HUES6 (cell line): ENCODE measurements around the gene USH1C.

Source experiments
- H3K27ac ChIP-seq: 2 replicates; pipeline ENCODE4 v1.7.0; 2013; ENCODE audit warnings: low read depth, mild to moderate bottlenecking, low read length, inconsistent platforms
- H3K27me3 ChIP-seq: 2 replicates; pipeline ENCODE4 v1.6.1; 2013; ENCODE audit warnings: low read length; ENCODE audit not compliant: control insufficient read depth, insufficient read depth
- H3K36me3 ChIP-seq: 2 replicates; pipeline ENCODE4 v1.6.1; 2013; ENCODE audit warnings: low read length; ENCODE audit not compliant: control insufficient read depth, insufficient read depth
- H3K4me1 ChIP-seq: 2 replicates; pipeline ENCODE4 v1.6.1; 2013; ENCODE audit warnings: low read length; ENCODE audit not compliant: control insufficient read depth, insufficient read depth
- H3K4me3 ChIP-seq: 2 replicates; pipeline ENCODE4 v1.5.1; 2013; ENCODE audit warnings: low read depth, low read length
- H3K9ac ChIP-seq: one replicate; pipeline ENCODE4 v1.6.1; 2013; ENCODE audit warnings: mild to moderate bottlenecking, low read length
- H3K9me3 ChIP-seq: 2 replicates; pipeline ENCODE4 v1.6.1; 2013; ENCODE audit warnings: low read depth, low read length; ENCODE audit not compliant: control insufficient read depth, insufficient read depth

The USH1C gene

DNA sequence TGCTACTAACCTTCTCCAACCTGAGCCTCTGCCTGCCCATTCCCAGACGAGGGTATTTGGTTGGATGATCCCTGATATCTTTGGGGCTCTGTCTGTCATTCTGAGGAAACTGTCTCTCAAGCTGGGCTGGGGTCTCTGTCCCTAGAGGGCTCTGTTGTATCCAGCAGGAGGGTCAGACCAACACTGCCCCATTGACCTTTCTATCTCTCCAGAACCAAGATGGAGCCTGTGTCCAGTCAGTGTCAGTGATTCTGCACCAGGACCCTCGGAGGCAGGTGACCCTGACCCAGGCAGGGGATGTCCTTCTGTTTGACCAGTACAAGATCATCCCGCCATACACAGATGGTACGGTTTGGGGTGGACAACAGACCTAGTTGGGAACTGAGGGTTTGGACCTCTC, 24.7 kb upstream of the USH1C start:
- H3K4me1 ChIP-seq, result no peaks in the 10 kb centered on the region
- H3K9me3 ChIP-seq, result no peaks in the 10 kb centered on the region
- no peak overlapping the region for H3K27ac ChIP-seq
- no peaks in the 10 kb centered on the region for H3K36me3 ChIP-seq
- no peak overlapping the region for H3K9ac ChIP-seq
- H3K4me3 ChIP-seq, result no peak overlapping the region
- peaks cover 3% of the 10 kb centered on the region; the same call in 1 of the 2 replicates for H3K27me3 ChIP-seq

GRCh38 chr11:17564687-17565042, 20.4 kb upstream of the USH1C start:
- Histone ChIP-seq H3K4me3 (no peak overlapping the region), H3K4me1 (no peaks in the 10 kb centered on the region), H3K27ac (no peak overlapping the region), H3K36me3 (no peaks in the 10 kb centered on the region), H3K27me3 (no peaks in the 10 kb centered on the region), H3K9ac (no peak overlapping the region), H3K9me3 (no peaks in the 10 kb centered on the region)

DNA sequence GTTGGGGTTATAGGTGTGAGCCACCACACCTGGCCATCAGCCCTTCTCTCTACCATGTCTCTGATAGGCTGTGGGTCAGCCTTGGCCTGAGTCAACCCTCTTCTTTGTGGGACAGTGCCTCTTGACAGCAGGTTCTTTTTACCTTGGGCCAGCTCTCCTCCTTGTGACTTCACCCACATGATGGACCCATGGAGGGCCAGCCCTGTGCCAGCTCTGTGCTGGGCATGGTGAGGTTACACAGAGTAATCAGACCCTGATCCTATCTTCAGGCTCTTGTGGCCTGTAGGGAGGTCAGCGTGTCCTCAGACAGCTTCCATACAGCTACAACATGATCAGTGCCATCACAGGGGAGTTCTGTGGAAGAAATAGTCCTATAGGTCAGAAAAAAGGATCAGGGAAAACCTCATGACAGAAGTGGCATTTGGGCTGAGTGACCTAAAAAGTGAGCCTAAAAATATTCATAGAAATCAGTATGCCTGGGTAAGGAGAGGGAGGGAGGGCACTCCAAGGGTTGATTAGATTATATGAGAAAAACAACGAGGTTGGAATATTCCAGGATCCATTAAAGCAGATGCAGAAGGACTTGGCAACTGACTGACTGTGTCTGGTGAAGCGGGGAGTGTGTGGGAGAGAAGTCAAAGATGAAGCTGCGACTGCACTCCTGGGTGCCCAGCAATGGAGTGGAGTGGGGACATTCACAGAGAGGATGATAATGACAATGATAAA, 19.9 kb upstream of the USH1C start:
- Histone ChIP-seq H3K27me3 (no peaks in the 10 kb centered on the region; the same call in 1 of the 2 replicates), H3K9ac (no peak overlapping the region), H3K36me3 (no peaks in the 10 kb centered on the region), H3K9me3 (no peaks in the 10 kb centered on the region), H3K4me1 (no peaks in the 10 kb centered on the region), H3K27ac (no peak overlapping the region), H3K4me3 (no peak overlapping the region)

DNA sequence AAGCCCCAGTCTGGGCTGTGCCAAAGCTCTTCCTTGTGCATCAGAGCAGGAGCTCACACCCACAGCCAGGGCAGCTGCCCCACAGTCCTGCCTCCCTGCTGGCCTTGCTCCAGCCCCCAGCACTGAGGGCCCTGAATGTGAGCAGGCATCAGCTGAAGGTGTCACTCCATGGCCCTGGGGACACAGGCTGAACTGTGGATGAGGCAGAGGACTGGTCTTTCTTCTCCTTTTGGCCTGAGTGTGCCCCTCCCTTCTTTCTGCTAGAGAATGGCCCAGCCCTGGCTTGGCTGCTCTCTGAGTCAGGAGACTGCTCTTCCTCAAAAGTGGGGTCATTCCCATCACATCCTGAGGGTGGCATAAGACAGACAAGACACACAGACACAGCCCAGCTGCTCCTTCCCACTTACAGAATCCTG, 19.0 kb upstream of the USH1C start:
- no peaks in the 10 kb centered on the region for H3K4me1 ChIP-seq
- H3K27me3 ChIP-seq, result no peaks in the 10 kb centered on the region; the same call in 1 of the 2 replicates
- no peak overlapping the region for H3K4me3 ChIP-seq
- no peaks in the 10 kb centered on the region for H3K9me3 ChIP-seq
- H3K27ac ChIP-seq, result no peak overlapping the region
- H3K9ac ChIP-seq, result no peak overlapping the region
- H3K36me3 ChIP-seq, result no peaks in the 10 kb centered on the region

- Histone ChIP-seq H3K9me3 (no peaks in the 10 kb centered on the region), H3K9ac (no peak overlapping the region), H3K27me3 (no peaks in the 10 kb centered on the region; the same call in 1 of the 2 replicates), H3K4me3 (no peak overlapping the region), H3K36me3 (no peaks in the 10 kb centered on the region), H3K4me1 (no peaks in the 10 kb centered on the region), H3K27ac (no peak overlapping the region)
Observed at GRCh38 chr11:17561526-17561925, 17.3 kb upstream of the USH1C start.

- Histone ChIP-seq H3K27ac (no peak overlapping the region), H3K27me3 (no peaks in the 10 kb centered on the region; the same call in 1 of the 2 replicates), H3K9ac (no peak overlapping the region), H3K36me3 (no peaks in the 10 kb centered on the region), H3K9me3 (no peaks in the 10 kb centered on the region), H3K4me1 (no peaks in the 10 kb centered on the region), H3K4me3 (no peak overlapping the region)
Observed at GRCh38 chr11:17561111-17561415, 16.8 kb upstream of the USH1C start.

DNA sequence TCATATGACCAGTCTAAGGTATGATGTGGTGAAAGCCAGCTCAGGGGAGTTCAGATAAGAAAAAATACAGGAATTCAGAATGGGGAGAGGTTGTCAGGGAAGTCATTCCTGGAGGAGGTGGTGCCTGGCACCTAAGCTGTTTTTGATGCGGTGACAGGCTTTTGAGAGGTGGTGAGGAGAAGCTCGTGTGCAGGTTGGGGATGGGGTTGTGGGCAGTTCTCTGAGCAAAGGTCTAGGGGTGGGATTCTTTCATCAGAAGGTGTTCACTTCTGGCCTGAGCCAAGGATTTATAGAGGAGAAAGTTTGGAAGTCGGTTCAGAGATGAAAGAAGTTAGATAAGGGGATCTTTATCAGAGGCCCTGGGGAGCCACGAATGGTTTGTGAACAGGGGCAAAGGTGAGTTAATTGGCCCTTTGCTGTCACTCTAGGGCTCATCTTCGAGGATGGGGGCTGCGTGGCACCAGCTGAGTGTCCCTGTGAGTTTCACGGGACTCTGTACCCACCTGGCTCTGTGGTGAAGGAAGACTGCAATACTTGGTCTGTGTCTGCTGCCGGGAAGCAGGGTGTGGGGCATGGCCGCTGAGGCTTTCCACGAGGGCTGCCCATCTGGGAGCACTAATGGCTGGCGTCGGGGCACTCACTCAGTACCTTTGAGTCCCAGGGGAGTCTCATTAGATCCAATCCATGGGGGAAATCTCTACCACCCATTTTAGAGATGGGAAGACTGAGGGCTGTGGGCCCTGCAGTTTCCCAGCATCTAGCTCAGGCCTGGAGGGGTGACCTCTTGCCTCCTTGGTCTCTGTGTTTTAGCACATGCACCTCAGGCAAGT, 16.3 kb upstream of the USH1C start:
- no peak overlapping the region for H3K27ac ChIP-seq
- H3K36me3 ChIP-seq, result no peaks in the 10 kb centered on the region
- H3K4me3 ChIP-seq, result no peak overlapping the region
- no peaks in the 10 kb centered on the region; the same call in 1 of the 2 replicates for H3K27me3 ChIP-seq
- no peaks in the 10 kb centered on the region for H3K9me3 ChIP-seq
- H3K9ac ChIP-seq, result no peak overlapping the region
- no peaks in the 10 kb centered on the region for H3K4me1 ChIP-seq

GRCh38 chr11:17559341-17560087, 15.3 kb upstream of the USH1C start:
- no peaks in the 10 kb centered on the region for H3K4me1 ChIP-seq
- no peak overlapping the region for H3K27ac ChIP-seq
- H3K9me3 ChIP-seq, result no peaks in the 10 kb centered on the region
- no peaks in the 10 kb centered on the region; the same call in 1 of the 2 replicates for H3K27me3 ChIP-seq
- no peak overlapping the region for H3K4me3 ChIP-seq
- no peaks in the 10 kb centered on the region for H3K36me3 ChIP-seq
- H3K9ac ChIP-seq, result no peak overlapping the region

- no peak overlapping the region for H3K9ac ChIP-seq
- no peaks in the 10 kb centered on the region for H3K4me1 ChIP-seq
- H3K36me3 ChIP-seq, result no peaks in the 10 kb centered on the region
- no peak overlapping the region for H3K27ac ChIP-seq
- no peak overlapping the region for H3K4me3 ChIP-seq
- no peaks in the 10 kb centered on the region; the same call in 1 of the 2 replicates for H3K27me3 ChIP-seq
- H3K9me3 ChIP-seq, result no peaks in the 10 kb centered on the region
Observed at GRCh38 chr11:17558916-17559315, 14.7 kb upstream of the USH1C start.

- Histone ChIP-seq H3K27ac (no peak overlapping the region), H3K9me3 (no peaks in the 10 kb centered on the region), H3K4me1 (no peaks in the 10 kb centered on the region), H3K9ac (no peak overlapping the region), H3K27me3 (no peaks in the 10 kb centered on the region; the same call in 1 of the 2 replicates), H3K36me3 (no peaks in the 10 kb centered on the region), H3K4me3 (no peak overlapping the region)
Observed at GRCh38 chr11:17558025-17558780, 14.0 kb upstream of the USH1C start.
